Common myeloid progenitor, CD34-positive (primary cell): Measurements from ENCODE around the gene ERCC6.

Experiments
- CTCF ChIA-PET: fragments of 350-600 bp; sonication (Branson Sonifier 250); formaldehyde crosslinking; loops from one replicate; lab custom pipeline; 2021; ENCODE audit warnings: antibody characterized with exemption; lab: Charles Lee
- POLR2A ChIA-PET: fragments of 350-600 bp; sonication (Branson Sonifier 250); formaldehyde crosslinking; loops from one replicate; lab custom pipeline; 2021; ENCODE audit warnings: antibody characterized with exemption; lab: Charles Lee
- DNase-seq, 3 donors: peaks; one replicate each; pipeline versions ENCODE4 v3.0.0 to v3.0.0-alpha.2; 2013
- H3K27ac ChIP-seq, 2 experiments: 1 replicate in 1 of 2; 2 replicates in 1 of 2; pipeline ENCODE4 v1.7.0; 2013; ENCODE audit warnings: inconsistent platforms in 2 of 2, low read length in 2 of 2, mild to moderate bottlenecking in 2 of 2, low read depth in 1 of 2, moderate library complexity in 1 of 2; ENCODE audit not compliant: severe bottlenecking in 2 of 2, insufficient read depth in 1 of 2, poor library complexity in 1 of 2
- H3K27me3 ChIP-seq, 5 experiments: replicated peaks in 2 of 5; 1 replicate in 3 of 5; 2 replicates in 2 of 5; pipeline versions ENCODE4 v1.6.1 to v1.7.0; 2013; ENCODE audit warnings: low read length in 4 of 5, mild to moderate bottlenecking in 2 of 5, moderate library complexity in 2 of 5, inconsistent platforms in 1 of 5; ENCODE audit not compliant: insufficient read depth in 5 of 5, control insufficient read depth in 4 of 5
- H3K36me3 ChIP-seq, 4 experiments: 1 replicate in 2 of 4; 2 replicates in 2 of 4; pipeline versions ENCODE4 v1.6.1 to v1.7.0; 2013; ENCODE audit warnings: low read length in 3 of 4, control low read depth in 1 of 4, mild to moderate bottlenecking in 1 of 4; ENCODE audit not compliant: control insufficient read depth in 4 of 4, insufficient read depth in 4 of 4
- H3K4me1 ChIP-seq, 4 experiments: 1 replicate in 3 of 4; 2 replicates in 1 of 4; pipeline versions ENCODE4 v1.6.1 to v1.7.1; 2013; ENCODE audit warnings: low read length in 3 of 4, mild to moderate bottlenecking in 3 of 4, control low read depth in 1 of 4, inconsistent platforms in 1 of 4, moderate library complexity in 1 of 4; ENCODE audit not compliant: control insufficient read depth in 4 of 4, insufficient read depth in 4 of 4; ENCODE audit errors: control extremely low read depth in 1 of 4
- H3K4me3 ChIP-seq, 7 experiments: 1 replicate in 4 of 7; 2 replicates in 3 of 7; pipeline versions ENCODE4 v1.5.1 to v1.7.0; 2013; ENCODE audit warnings: mild to moderate bottlenecking in 7 of 7, low read length in 6 of 7, moderate library complexity in 6 of 7, inconsistent platforms in 2 of 7, low read depth in 2 of 7, control low read depth in 1 of 7; ENCODE audit not compliant: insufficient read depth in 4 of 7, control insufficient read depth in 1 of 7; ENCODE audit errors: extremely low read depth in 1 of 7
- H3K9me3 ChIP-seq, 5 experiments: 1 replicate in 4 of 5; 2 replicates in 1 of 5; pipeline versions ENCODE4 v1.6.1 to v1.7.1; 2013; ENCODE audit warnings: low read length in 4 of 5, mild to moderate bottlenecking in 2 of 5, inconsistent platforms in 1 of 5, low read depth in 1 of 5, moderate library complexity in 1 of 5; ENCODE audit not compliant: control insufficient read depth in 4 of 5, insufficient read depth in 2 of 5; ENCODE audit errors: control extremely low read depth in 1 of 5
- WGBS: methylation state at CpG from one replicate; pipeline ENCODE4 v1.1.5; 2013; ENCODE audit not compliant: insufficient coverage; 5-methylcytosine and 5-hydroxymethylcytosine counted together

Gene ERCC6

DNA sequence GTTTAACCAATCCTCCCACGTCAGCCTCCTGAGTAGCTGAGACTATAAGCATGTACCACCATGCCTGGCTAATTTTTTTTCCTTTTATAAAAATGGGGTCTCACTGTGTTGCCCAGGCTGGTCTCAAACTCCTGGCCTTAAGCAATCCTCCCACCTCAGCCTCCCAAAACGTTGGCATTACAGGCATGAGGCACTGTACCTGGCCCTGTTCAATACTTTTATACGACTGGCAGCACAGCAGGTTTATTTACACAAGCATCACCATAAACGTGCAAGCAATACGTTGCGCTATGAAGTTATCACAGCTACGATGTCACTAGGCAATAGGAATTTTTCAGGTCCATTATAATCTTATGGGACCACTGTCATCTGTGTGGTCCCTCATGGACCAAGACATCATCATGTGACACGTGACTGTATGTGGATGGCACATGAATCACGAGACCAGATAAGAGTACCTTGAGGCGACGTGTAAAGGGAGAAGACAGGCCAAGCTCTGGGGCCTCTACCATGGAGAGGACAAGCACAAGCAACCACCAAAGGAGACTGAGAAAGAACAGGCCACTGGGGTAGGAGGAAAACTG, 36.7 kb upstream of the ERCC6 start:
- CTCF ChIA-PET, result no interaction called here
- no peak overlapping the region for H3K27ac ChIP-seq
- POLR2A ChIA-PET, result no interaction called here
- 92% methylated on average over 11 of the region's 11 CpGs for WGBS
- no peaks in the 10 kb centered on the region for H3K9me3 ChIP-seq
- no peaks in the 10 kb centered on the region for H3K36me3 ChIP-seq
- no peaks in the 10 kb centered on the region for H3K4me1 ChIP-seq
- no peak for DNase-seq
- H3K4me3 ChIP-seq, result no peak overlapping the region
- peaks cover 0 to under 1% (median 0%) of the 10 kb centered on the region in 5 experiments for H3K27me3 ChIP-seq

DNA sequence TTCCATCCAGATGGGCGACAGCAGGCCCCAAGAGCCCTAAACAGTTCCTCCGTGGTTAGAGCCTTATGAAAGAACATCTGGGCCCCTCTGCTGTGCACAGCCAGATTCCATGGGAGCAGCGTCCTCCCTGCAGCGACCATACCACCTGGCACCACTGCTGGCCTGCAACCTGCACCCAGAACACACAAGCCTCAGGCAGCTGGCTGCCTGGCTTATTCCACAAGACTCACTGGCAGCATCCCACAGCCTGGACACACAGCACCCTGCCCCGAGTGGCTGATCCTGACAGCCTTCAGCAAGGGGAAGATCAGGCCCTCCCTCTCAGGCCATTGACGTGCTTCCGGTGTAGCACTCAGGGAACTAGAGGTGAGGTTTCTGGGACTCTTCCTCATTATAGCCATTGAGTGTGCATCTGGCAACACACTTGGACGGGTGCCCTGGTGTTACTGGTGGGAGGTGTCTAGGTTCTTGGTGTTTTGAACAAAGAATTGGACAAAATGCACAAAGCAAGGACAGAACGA, 33.7 kb upstream of the ERCC6 start:
- ChIA-PET POLR2A (no interaction called here), CTCF (interaction anchor here (1.8 kb wide), 1 partner anchor 21 kb away, joined by 5 read pairs; no protein-coding TSS in a partner anchor)
- no peak overlapping the region for H3K27ac ChIP-seq
- H3K4me1 ChIP-seq, result no peaks in the 10 kb centered on the region
- H3K36me3 ChIP-seq, result no peaks in the 10 kb centered on the region
- peaks cover 0 to 6% (median 3%) of the 10 kb centered on the region in 5 experiments for H3K9me3 ChIP-seq
- peaks cover 0 to 3% (median 0%) of the 10 kb centered on the region in 5 experiments for H3K27me3 ChIP-seq
- no peak overlapping the region for H3K4me3 ChIP-seq
- no peak for DNase-seq
- WGBS, result 92% methylated on average over 7 of the region's 9 CpGs

DNA sequence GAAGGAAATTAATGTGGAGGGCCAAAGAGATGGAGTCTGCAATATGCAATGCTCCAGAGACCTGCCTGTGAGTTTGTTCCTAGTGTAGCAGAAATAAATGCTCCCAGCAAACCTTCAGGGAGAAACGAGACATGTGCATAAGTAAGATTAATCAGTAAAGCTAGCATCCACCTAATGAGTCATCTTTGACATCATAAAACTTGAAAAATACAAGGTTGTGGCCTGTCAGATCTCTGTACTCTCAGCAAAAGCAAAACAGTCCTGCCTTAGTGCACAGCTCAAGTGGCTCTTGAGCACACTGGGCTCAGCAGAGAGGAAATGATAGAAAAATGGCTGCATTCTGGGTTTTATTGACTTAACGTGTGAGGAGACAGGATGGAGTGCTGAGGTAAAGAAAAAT, 32.5 kb upstream of the ERCC6 start:
- no peaks in the 10 kb centered on the region for H3K4me1 ChIP-seq
- H3K36me3 ChIP-seq, result no peaks in the 10 kb centered on the region
- ChIA-PET POLR2A (no interaction called here), CTCF (interaction anchor here (1.8 kb wide), 1 partner anchor 22 kb away, joined by 5 read pairs; no protein-coding TSS in a partner anchor)
- no peak for DNase-seq
- H3K27ac ChIP-seq, result no peak overlapping the region
- 88% methylated on average over 1 of the region's 2 CpGs for WGBS
- no peak overlapping the region for H3K4me3 ChIP-seq
- peaks cover 0 to 8% (median 3%) of the 10 kb centered on the region in 5 experiments for H3K9me3 ChIP-seq
- H3K27me3 ChIP-seq, result peaks cover 0 to 3% (median 0%) of the 10 kb centered on the region in 5 experiments

DNA sequence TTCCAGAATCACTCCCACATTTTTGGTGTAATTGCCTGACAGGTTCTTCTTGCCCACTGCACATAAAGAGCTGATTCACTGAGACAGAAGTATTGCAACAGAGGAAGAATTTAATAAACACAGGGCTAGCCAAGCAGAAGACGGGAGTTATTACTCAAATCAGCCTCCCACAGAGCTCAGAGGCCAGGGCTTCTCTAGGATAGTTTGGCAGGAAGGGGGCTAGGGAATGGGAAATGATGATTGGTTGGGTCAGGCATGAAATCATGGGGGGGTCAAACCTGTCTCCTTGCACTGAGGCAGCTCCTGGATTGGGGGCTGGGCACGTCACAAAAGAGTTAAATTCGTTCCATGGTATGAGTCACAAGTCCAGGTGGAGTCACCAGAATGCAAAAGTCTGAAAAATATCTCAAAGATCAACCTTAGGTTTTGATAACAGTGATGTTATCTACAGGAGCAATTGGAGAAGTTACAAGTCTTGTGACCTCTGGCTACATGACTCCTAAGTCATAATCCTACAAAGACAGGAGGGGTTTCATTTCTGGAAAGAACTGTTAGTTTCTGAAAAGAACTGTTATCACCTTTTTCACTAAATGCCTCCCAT, 30.2 kb upstream of the ERCC6 start:
- CTCF ChIA-PET, result no interaction called here
- Histone ChIP-seq H3K27ac (no peak overlapping the region), H3K4me1 (no peaks in the 10 kb centered on the region), H3K9me3 (peaks cover 0 to 8% (median 3%) of the 10 kb centered on the region in 5 experiments), H3K36me3 (no peaks in the 10 kb centered on the region), H3K4me3 (no peak overlapping the region), H3K27me3 (peaks cover 0 to 3% (median 0%) of the 10 kb centered on the region in 5 experiments)
- POLR2A ChIA-PET, result interaction anchor here (1.0 kb wide), 1 partner anchor 17 kb away, joined by 3 read pairs; no protein-coding TSS in a partner anchor
- no peak for DNase-seq
- WGBS, result 90% methylated on average over 2 of the region's 3 CpGs

DNA sequence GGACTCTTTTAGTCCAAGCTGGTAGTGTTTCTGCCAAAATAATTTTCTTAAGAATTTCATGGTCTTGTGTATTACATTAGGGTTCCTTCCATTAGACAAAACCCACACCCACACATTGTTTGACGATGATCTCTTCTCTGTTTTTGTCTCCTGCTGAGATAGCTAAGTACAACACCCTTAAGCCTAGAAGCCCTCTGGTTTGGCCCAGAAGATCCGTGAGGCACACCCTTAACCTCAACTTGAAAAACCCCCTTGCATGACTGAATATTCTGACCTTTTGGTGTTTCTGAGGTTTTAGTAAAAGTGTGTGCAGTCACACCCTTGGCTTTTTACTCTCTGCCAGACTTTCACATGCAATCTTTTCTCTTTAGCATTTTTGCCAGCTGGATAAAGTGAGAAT, 29.3 kb upstream of the ERCC6 start:
- Histone ChIP-seq H3K4me3 (no peak overlapping the region), H3K4me1 (no peaks in the 10 kb centered on the region), H3K27me3 (peaks cover 0 to 3% (median 0%) of the 10 kb centered on the region in 5 experiments), H3K27ac (no peak overlapping the region), H3K9me3 (peaks cover 0 to 8% (median 3%) of the 10 kb centered on the region in 5 experiments), H3K36me3 (no peaks in the 10 kb centered on the region)
- DNase-seq, result no peak
- POLR2A ChIA-PET, result interaction anchor here (1.0 kb wide), 1 partner anchor 17 kb away, joined by 3 read pairs; no protein-coding TSS in a partner anchor
- WGBS, result 100% methylated on average over 2 of the region's 2 CpGs
- CTCF ChIA-PET, result interaction anchor here (0.8 to 1.4 kb wide), 2 partner anchors 14 to 17 kb away, joined by 3 to 4 read pairs; no protein-coding TSS in a partner anchor

DNA sequence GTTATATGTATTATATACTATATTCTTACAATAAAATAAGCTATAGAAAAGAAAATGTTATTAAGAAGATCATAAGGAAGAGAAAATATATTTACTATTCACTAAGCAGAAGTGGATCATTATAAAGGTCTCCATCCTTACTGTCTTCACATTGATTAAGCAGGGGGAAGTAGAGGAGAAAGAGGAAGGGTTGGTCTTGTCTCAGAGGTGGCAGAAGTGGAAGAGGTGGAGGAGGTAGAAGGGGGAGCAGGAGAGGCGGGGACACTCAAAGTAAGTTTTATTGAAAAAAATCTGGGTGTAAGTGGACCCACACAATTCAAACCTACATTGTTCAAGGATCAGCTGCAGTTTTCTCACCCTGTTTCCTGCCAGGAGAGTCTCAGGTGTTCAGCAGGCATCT, 28.9 kb upstream of the ERCC6 start:
- Histone ChIP-seq H3K4me3 (no peak overlapping the region), H3K4me1 (no peaks in the 10 kb centered on the region), H3K9me3 (peaks cover 0 to 8% (median 3%) of the 10 kb centered on the region in 5 experiments), H3K27ac (no peak overlapping the region), H3K27me3 (peaks cover 0 to 3% (median 0%) of the 10 kb centered on the region in 5 experiments), H3K36me3 (no peaks in the 10 kb centered on the region)
- ChIA-PET CTCF (interaction anchor here (0.8 to 1.4 kb wide), 2 partner anchors 15 to 16 kb away, joined by 3 to 4 read pairs; no protein-coding TSS in a partner anchor), POLR2A (interaction anchor here (1.0 kb wide), 1 partner anchor 16 kb away, joined by 3 read pairs; no protein-coding TSS in a partner anchor)
- WGBS, result no CpG with 5 or more reads among the region's 1 CpG
- DNase-seq, result no peak
